ENCODE measurements around the gene TMEM213.

Gene TMEM213

GRCh38 chr7:138861051-138861450 is 63.3 kb downstream of the TMEM213 start:
- H3K27ac ChIP-seq (ENCODE audit: low read depth, low read length, severe bottlenecking) = no peak overlapping the region
- H3K36me3 ChIP-seq (ENCODE audit: control insufficient read depth, insufficient read depth, low read length) = peaks cover 69% of the 10 kb centered on the region
- WGBS, 2 experiments (ENCODE audit: insufficient coverage in 2 of 2) = 92 to 94% methylated on average over 12 to 14 of the region's 16 CpGs
- no peak overlapping the region for H3K4me3 ChIP-seq (ENCODE audit: extremely low read depth, insufficient read depth, low read length, poor library complexity, severe bottlenecking)
- no peaks in the 10 kb centered on the region for H3K9me3 ChIP-seq (ENCODE audit: control insufficient read depth, low read length)
- H3K4me1 ChIP-seq (ENCODE audit: control insufficient read depth, insufficient read depth, low read length, poor library complexity, severe bottlenecking) = no peaks in the 10 kb centered on the region

GRCh38 chr7:138863931-138864330 is 66.1 kb downstream of the TMEM213 start:
- Histone ChIP-seq H3K27ac (ENCODE audit: low read depth, low read length, severe bottlenecking) (no peak overlapping the region), H3K36me3 (ENCODE audit: control insufficient read depth, insufficient read depth, low read length) (peaks cover 77% of the 10 kb centered on the region), H3K4me1 (ENCODE audit: control insufficient read depth, insufficient read depth, low read length, poor library complexity, severe bottlenecking) (no peaks in the 10 kb centered on the region), H3K9me3 (ENCODE audit: control insufficient read depth, low read length) (no peaks in the 10 kb centered on the region), H3K4me3 (ENCODE audit: extremely low read depth, insufficient read depth, low read length, poor library complexity, severe bottlenecking) (no peak overlapping the region)
- WGBS, 2 experiments (ENCODE audit: insufficient coverage in 2 of 2) = 92 to 94% methylated on average over 8 to 9 of the region's 9 CpGs

- H3K9me3 ChIP-seq (ENCODE audit: control insufficient read depth, low read length) = no peaks in the 10 kb centered on the region
- H3K4me1 ChIP-seq (ENCODE audit: control insufficient read depth, insufficient read depth, low read length, poor library complexity, severe bottlenecking) = no peaks in the 10 kb centered on the region
- no peak overlapping the region for H3K27ac ChIP-seq (ENCODE audit: low read depth, low read length, severe bottlenecking)
- no peak overlapping the region for H3K4me3 ChIP-seq (ENCODE audit: extremely low read depth, insufficient read depth, low read length, poor library complexity, severe bottlenecking)
- 100% methylated on average over 2 of the region's 3 CpGs; no CpG with 5 or more reads in 1 of the 2 experiments for WGBS, 2 experiments (ENCODE audit: insufficient coverage in 2 of 2)
- peaks cover 79% of the 10 kb centered on the region for H3K36me3 ChIP-seq (ENCODE audit: control insufficient read depth, insufficient read depth, low read length)
Observed at GRCh38 chr7:138864667-138865066, 66.9 kb downstream of the TMEM213 start.

GRCh38 chr7:138865843-138866242 is 68.0 kb downstream of the TMEM213 start:
- peaks cover 79% of the 10 kb centered on the region for H3K36me3 ChIP-seq (ENCODE audit: control insufficient read depth, insufficient read depth, low read length)
- no peaks in the 10 kb centered on the region for H3K4me1 ChIP-seq (ENCODE audit: control insufficient read depth, insufficient read depth, low read length, poor library complexity, severe bottlenecking)
- H3K4me3 ChIP-seq (ENCODE audit: extremely low read depth, insufficient read depth, low read length, poor library complexity, severe bottlenecking) = no peak overlapping the region
- 89 to 93% methylated on average over 3 of the region's 4 CpGs for WGBS, 2 experiments (ENCODE audit: insufficient coverage in 2 of 2)
- H3K9me3 ChIP-seq (ENCODE audit: control insufficient read depth, low read length) = no peaks in the 10 kb centered on the region
- H3K27ac ChIP-seq (ENCODE audit: low read depth, low read length, severe bottlenecking) = no peak overlapping the region

- Histone ChIP-seq H3K4me1 (ENCODE audit: control insufficient read depth, insufficient read depth, low read length, poor library complexity, severe bottlenecking) (no peaks in the 10 kb centered on the region), H3K4me3 (ENCODE audit: extremely low read depth, insufficient read depth, low read length, poor library complexity, severe bottlenecking) (no peak overlapping the region), H3K27ac (ENCODE audit: low read depth, low read length, severe bottlenecking) (no peak overlapping the region), H3K36me3 (ENCODE audit: control insufficient read depth, insufficient read depth, low read length) (peaks cover 79% of the 10 kb centered on the region), H3K9me3 (ENCODE audit: control insufficient read depth, low read length) (no peaks in the 10 kb centered on the region)
- 88 to 98% methylated on average over 5 to 6 of the region's 9 CpGs for WGBS, 2 experiments (ENCODE audit: insufficient coverage in 2 of 2)
Observed at GRCh38 chr7:138866353-138866752, 68.6 kb downstream of the TMEM213 start.

GRCh38 chr7:138867744-138868143 is 70.0 kb downstream of the TMEM213 start:
- 96 to 99% methylated on average over 9 to 19 of the region's 19 CpGs for WGBS, 2 experiments (ENCODE audit: insufficient coverage in 2 of 2)
- peaks cover 76% of the 10 kb centered on the region for H3K36me3 ChIP-seq (ENCODE audit: control insufficient read depth, insufficient read depth, low read length)

GRCh38 chr7:138868711-138869110 is 70.9 kb downstream of the TMEM213 start:
- Histone ChIP-seq H3K4me1 (ENCODE audit: control insufficient read depth, insufficient read depth, low read length, poor library complexity, severe bottlenecking) (peaks cover 9% of the 10 kb centered on the region), H3K36me3 (ENCODE audit: control insufficient read depth, insufficient read depth, low read length) (peaks cover 73% of the 10 kb centered on the region), H3K4me3 (ENCODE audit: extremely low read depth, insufficient read depth, low read length, poor library complexity, severe bottlenecking) (no peak overlapping the region), H3K27ac (ENCODE audit: low read depth, low read length, severe bottlenecking) (no peak overlapping the region), H3K9me3 (ENCODE audit: control insufficient read depth, low read length) (no peaks in the 10 kb centered on the region)
- WGBS, 2 experiments (ENCODE audit: insufficient coverage in 2 of 2) = 95% methylated on average over 12 to 14 of the region's 14 CpGs

More at GRCh38 chr7:138867744-138868143, 70.0 kb downstream of the TMEM213 start:
- H3K4me1 ChIP-seq (ENCODE audit: control insufficient read depth, insufficient read depth, low read length, poor library complexity, severe bottlenecking) = peaks cover 2% of the 10 kb centered on the region
- no peak overlapping the region for H3K27ac ChIP-seq (ENCODE audit: low read depth, low read length, severe bottlenecking)
- H3K9me3 ChIP-seq (ENCODE audit: control insufficient read depth, low read length) = no peaks in the 10 kb centered on the region
- H3K4me3 ChIP-seq (ENCODE audit: extremely low read depth, insufficient read depth, low read length, poor library complexity, severe bottlenecking) = no peak overlapping the region

GRCh38 chr7:138869353-138869752 is 71.6 kb downstream of the TMEM213 start:
- WGBS, 2 experiments (ENCODE audit: insufficient coverage in 2 of 2) = 96% methylated on average over 25 to 26 of the region's 30 CpGs
- Histone ChIP-seq H3K4me3 (ENCODE audit: extremely low read depth, insufficient read depth, low read length, poor library complexity, severe bottlenecking) (no peak overlapping the region), H3K36me3 (ENCODE audit: control insufficient read depth, insufficient read depth, low read length) (peaks cover 67% of the 10 kb centered on the region), H3K4me1 (ENCODE audit: control insufficient read depth, insufficient read depth, low read length, poor library complexity, severe bottlenecking) (peaks cover 9% of the 10 kb centered on the region), H3K9me3 (ENCODE audit: control insufficient read depth, low read length) (no peaks in the 10 kb centered on the region), H3K27ac (ENCODE audit: low read depth, low read length, severe bottlenecking) (no peak overlapping the region)

GRCh38 chr7:138871065-138871813 is 73.4 kb downstream of the TMEM213 start:
- no peak overlapping the region for H3K4me3 ChIP-seq (ENCODE audit: extremely low read depth, insufficient read depth, low read length, poor library complexity, severe bottlenecking)
- no peak overlapping the region for H3K27ac ChIP-seq (ENCODE audit: low read depth, low read length, severe bottlenecking)
- peaks cover 9% of the 10 kb centered on the region for H3K4me1 ChIP-seq (ENCODE audit: control insufficient read depth, insufficient read depth, low read length, poor library complexity, severe bottlenecking)
- H3K36me3 ChIP-seq (ENCODE audit: control insufficient read depth, insufficient read depth, low read length) = peaks cover 61% of the 10 kb centered on the region
- 96% methylated on average over 12 to 18 of the region's 21 CpGs for WGBS, 2 experiments (ENCODE audit: insufficient coverage in 2 of 2)
- H3K9me3 ChIP-seq (ENCODE audit: control insufficient read depth, low read length) = no peaks in the 10 kb centered on the region

- H3K4me3 ChIP-seq (ENCODE audit: extremely low read depth, insufficient read depth, low read length, poor library complexity, severe bottlenecking) = no peak overlapping the region
- 100% methylated on average over 2 to 3 of the region's 5 CpGs for WGBS, 2 experiments (ENCODE audit: insufficient coverage in 2 of 2)
- H3K27ac ChIP-seq (ENCODE audit: low read depth, low read length, severe bottlenecking) = no peak overlapping the region
- peaks cover 58% of the 10 kb centered on the region for H3K36me3 ChIP-seq (ENCODE audit: control insufficient read depth, insufficient read depth, low read length)
- H3K9me3 ChIP-seq (ENCODE audit: control insufficient read depth, low read length) = no peaks in the 10 kb centered on the region
- H3K4me1 ChIP-seq (ENCODE audit: control insufficient read depth, insufficient read depth, low read length, poor library complexity, severe bottlenecking) = peaks cover 9% of the 10 kb centered on the region
Observed at GRCh38 chr7:138871814-138872090, 74.0 kb downstream of the TMEM213 start.

GRCh38 chr7:138872576-138872975 is 74.8 kb downstream of the TMEM213 start:
- Histone ChIP-seq H3K4me1 (ENCODE audit: control insufficient read depth, insufficient read depth, low read length, poor library complexity, severe bottlenecking) (peaks cover 9% of the 10 kb centered on the region), H3K4me3 (ENCODE audit: extremely low read depth, insufficient read depth, low read length, poor library complexity, severe bottlenecking) (no peak overlapping the region), H3K36me3 (ENCODE audit: control insufficient read depth, insufficient read depth, low read length) (peaks cover 54% of the 10 kb centered on the region), H3K27ac (ENCODE audit: low read depth, low read length, severe bottlenecking) (no peak overlapping the region), H3K9me3 (ENCODE audit: control insufficient read depth, low read length) (no peaks in the 10 kb centered on the region)
- 70 to 88% methylated on average over 3 to 4 of the region's 4 CpGs for WGBS, 2 experiments (ENCODE audit: insufficient coverage in 2 of 2)
